Mucosa of rectum (tissue), 2 donors: Measurements from ENCODE around the gene FBXW4.

Source experiments
- H3K27ac ChIP-seq, 2 donors: one replicate each; pipeline ENCODE4 v1.7.0; 2013; ENCODE audit warnings: inconsistent platforms in 2 of 2, low read depth in 2 of 2, low read length in 2 of 2
- H3K27me3 ChIP-seq, 2 donors: one replicate each; pipeline ENCODE4 v1.7.0; 2013; ENCODE audit warnings: low read length in 2 of 2; ENCODE audit not compliant: control insufficient read depth in 2 of 2, insufficient read depth in 2 of 2
- H3K36me3 ChIP-seq, 2 donors: one replicate each; pipeline ENCODE4 v1.7.0; 2013; ENCODE audit warnings: low read length in 2 of 2; ENCODE audit not compliant: control insufficient read depth in 2 of 2, insufficient read depth in 2 of 2
- H3K4me1 ChIP-seq, 2 donors: one replicate each; pipeline ENCODE4 v1.7.0; 2013; ENCODE audit warnings: low read length in 2 of 2, mild to moderate bottlenecking in 1 of 2; ENCODE audit not compliant: control insufficient read depth in 2 of 2, insufficient read depth in 2 of 2
- H3K4me3 ChIP-seq, 2 donors: one replicate each; pipeline ENCODE4 v1.7.0; 2013; ENCODE audit warnings: low read length in 2 of 2
- H3K9ac ChIP-seq, 2 donors: one replicate each; pipeline ENCODE4 v1.7.0; 2013; ENCODE audit warnings: low read length in 2 of 2, low read depth in 1 of 2, mild to moderate bottlenecking in 1 of 2
- H3K9me3 ChIP-seq, 2 donors: one replicate each; pipeline ENCODE4 v1.7.0; 2013; ENCODE audit warnings: low read length in 2 of 2; ENCODE audit not compliant: control insufficient read depth in 2 of 2
- donor health status: healthy.
- donor health status: Normal muscosa, but diverticular disease.

The FBXW4 gene

GRCh38 chr10:101683276-101683675 lies 11.7 kb downstream of the FBXW4 start:
- H3K9me3 ChIP-seq, result no peaks in the 10 kb centered on the region
- H3K27me3 ChIP-seq, result no peaks in the 10 kb centered on the region
- H3K9ac ChIP-seq, result no peak overlapping the region
- no peak overlapping the region for H3K27ac ChIP-seq
- H3K4me1 ChIP-seq, result peaks cover 0 to 3% of the 10 kb centered on the region in 2 donors
- no peak overlapping the region for H3K4me3 ChIP-seq
- no peaks in the 10 kb centered on the region for H3K36me3 ChIP-seq

GRCh38 chr10:101682172-101682825 lies 12.7 kb downstream of the FBXW4 start:
- H3K27me3 ChIP-seq, result no peaks in the 10 kb centered on the region
- H3K4me1 ChIP-seq, result peaks cover 0 to 3% of the 10 kb centered on the region in 2 donors
- peaks cover 0 to 1% of the 10 kb centered on the region in 2 donors for H3K36me3 ChIP-seq
- H3K27ac ChIP-seq, result no peak overlapping the region
- peak overlapping the region; percentile 36 to 38 for H3K4me3 ChIP-seq
- H3K9ac ChIP-seq, result peak overlapping the region in 1 of 2 donors; percentile 29
- no peaks in the 10 kb centered on the region for H3K9me3 ChIP-seq

- Histone ChIP-seq H3K27ac (no peak overlapping the region), H3K4me1 (no peaks in the 10 kb centered on the region), H3K9ac (no peak overlapping the region), H3K36me3 (peaks cover 26 to 27% of the 10 kb centered on the region in 2 donors), H3K9me3 (no peaks in the 10 kb centered on the region), H3K4me3 (no peak overlapping the region), H3K27me3 (no peaks in the 10 kb centered on the region)
Measured at GRCh38 chr10:101676565-101676964, 18.4 kb downstream of the FBXW4 start.

- H3K4me3 ChIP-seq, result no peak overlapping the region
- no peak overlapping the region for H3K27ac ChIP-seq
- H3K9ac ChIP-seq, result no peak overlapping the region
- no peaks in the 10 kb centered on the region for H3K27me3 ChIP-seq
- peaks cover 38 to 39% of the 10 kb centered on the region in 2 donors for H3K36me3 ChIP-seq
- no peaks in the 10 kb centered on the region for H3K4me1 ChIP-seq
- no peaks in the 10 kb centered on the region for H3K9me3 ChIP-seq
Measured at GRCh38 chr10:101675115-101675514, 19.9 kb downstream of the FBXW4 start.

- no peak overlapping the region for H3K27ac ChIP-seq
- H3K36me3 ChIP-seq, result peaks cover 53 to 60% of the 10 kb centered on the region in 2 donors
- no peaks in the 10 kb centered on the region for H3K27me3 ChIP-seq
- H3K9ac ChIP-seq, result no peak overlapping the region
- no peaks in the 10 kb centered on the region for H3K4me1 ChIP-seq
- no peaks in the 10 kb centered on the region for H3K9me3 ChIP-seq
- H3K4me3 ChIP-seq, result no peak overlapping the region
Measured at GRCh38 chr10:101672536-101672935, 22.4 kb downstream of the FBXW4 start.

GRCh38 chr10:101671453-101671852 lies 23.5 kb downstream of the FBXW4 start:
- Histone ChIP-seq H3K4me3 (no peak overlapping the region), H3K27ac (no peak overlapping the region), H3K9ac (no peak overlapping the region), H3K27me3 (no peaks in the 10 kb centered on the region), H3K36me3 (peaks cover 55 to 64% of the 10 kb centered on the region in 2 donors), H3K4me1 (no peaks in the 10 kb centered on the region), H3K9me3 (no peaks in the 10 kb centered on the region)

- Histone ChIP-seq H3K9ac (no peak overlapping the region), H3K9me3 (no peaks in the 10 kb centered on the region), H3K4me3 (no peak overlapping the region), H3K27ac (no peak overlapping the region), H3K27me3 (no peaks in the 10 kb centered on the region), H3K36me3 (peaks cover 62 to 68% of the 10 kb centered on the region in 2 donors), H3K4me1 (no peaks in the 10 kb centered on the region)
Measured at GRCh38 chr10:101670635-101671034, 24.3 kb downstream of the FBXW4 start.

- H3K4me1 ChIP-seq, result no peaks in the 10 kb centered on the region
- H3K27me3 ChIP-seq, result no peaks in the 10 kb centered on the region
- H3K27ac ChIP-seq, result no peak overlapping the region
- no peaks in the 10 kb centered on the region for H3K9me3 ChIP-seq
- H3K4me3 ChIP-seq, result no peak overlapping the region
- H3K9ac ChIP-seq, result no peak overlapping the region
- peaks cover 63 to 72% of the 10 kb centered on the region in 2 donors for H3K36me3 ChIP-seq
Measured at GRCh38 chr10:101669181-101669580, 25.8 kb downstream of the FBXW4 start.

- Histone ChIP-seq H3K9ac (no peak overlapping the region), H3K9me3 (no peaks in the 10 kb centered on the region), H3K4me3 (no peak overlapping the region), H3K36me3 (peaks cover 68 to 77% of the 10 kb centered on the region in 2 donors), H3K4me1 (no peaks in the 10 kb centered on the region), H3K27ac (no peak overlapping the region), H3K27me3 (no peaks in the 10 kb centered on the region)
Measured at GRCh38 chr10:101668566-101668965, 26.4 kb downstream of the FBXW4 start.

- Histone ChIP-seq H3K27me3 (no peaks in the 10 kb centered on the region), H3K4me3 (no peak overlapping the region), H3K9ac (no peak overlapping the region), H3K36me3 (peaks cover 68 to 77% of the 10 kb centered on the region in 2 donors), H3K9me3 (no peaks in the 10 kb centered on the region), H3K4me1 (no peaks in the 10 kb centered on the region), H3K27ac (no peak overlapping the region)
Measured at GRCh38 chr10:101666083-101666482, 28.9 kb downstream of the FBXW4 start.
